Mammary epithelial cell (primary cell): ENCODE results near the gene STX8.

Source experiments
- CTCF ChIP-seq, 2 donors: IDR thresholded peaks in 1 of 2; conservative IDR thresholded peaks in 1 of 2; 2 replicates each; pipeline ENCODE4 v1.5.1; 2011 to 2012; ENCODE audit warnings: inconsistent platforms in 2 of 2, low read length in 2 of 2, mild to moderate bottlenecking in 2 of 2, control low read depth in 1 of 2, low read depth in 1 of 2; ENCODE audit not compliant: insufficient read depth in 1 of 2; ENCODE audit errors: extremely low read depth in 1 of 2
- EZH2 ChIP-seq: IDR thresholded peaks from 2 replicates; pipeline ENCODE4 v1.6.1; 2012; ENCODE audit warnings: low read length, inconsistent platforms, borderline replicate concordance

- no peak for TF ChIP-seq CTCF (conservative IDR thresholded peaks at IDR 0.05 in 1 of 2, IDR thresholded peaks at IDR 0.05 in 1 of 2; ENCODE audit: extremely low read depth in 1 of 2, insufficient read depth in 1 of 2, low read depth in 1 of 2, low read length in 2 of 2)
- no peak for TF ChIP-seq EZH2
These were observed 144.0 kb downstream of the STX8 start for GRCh38 chr17:9431620-9432019.
